K562 (cell line): ENCODE data around the gene PRCP. TPM values are rescaled to one million over a fixed set of nuclear protein-coding genes. Genes with fewer than 3 reads are reported as not detected.

Experiments used
- BCLAF1 ChIP-seq, 2 experiments: fragments of 450-650 bp in 1 of 2; IDR thresholded peaks; 2 replicates each; pipeline ENCODE4 v1.6.1; 2011 to 2017; ENCODE audit warnings: low read depth in 2 of 2, antibody characterized with exemption in 1 of 2, borderline replicate concordance in 1 of 2, low read length in 1 of 2, mild to moderate bottlenecking in 1 of 2, mixed read lengths in 1 of 2; ENCODE audit not compliant: control insufficient read depth in 1 of 2
- MGA ChIP-seq: fragments of 450-650 bp; IDR thresholded peaks from 2 replicates; pipeline ENCODE4 v1.6.1; 2016; ENCODE audit warnings: mild to moderate bottlenecking, moderate library complexity
- NFIX ChIP-seq: fragments of 250-450 bp; sonication (Bioruptor Pico); IDR thresholded peaks from 2 replicates; pipeline ENCODE4 v1.4.0; 2020; ENCODE audit warnings: low read depth, mild to moderate bottlenecking, moderate library complexity
- POLR2AphosphoS5 ChIP-seq: IDR thresholded peaks from 2 replicates; pipeline ENCODE4 v1.6.1; 2011; ENCODE audit warnings: mild to moderate bottlenecking, low read depth, low read length, moderate library complexity; ENCODE audit not compliant: control insufficient read depth, insufficient read depth
- SMARCA4 ChIP-seq: fragments of 450-650 bp; IDR thresholded peaks from 2 replicates; pipeline ENCODE4 v1.6.1; 2016
- SREBF1 ChIP-seq: fragments of 150-350 bp; IDR thresholded peaks from 2 replicates; pipeline ENCODE4 v1.6.1; 2014; ENCODE audit warnings: antibody characterized with exemption, low read depth, low read length, borderline replicate concordance
- TEAD2 ChIP-seq: fragments of 450-650 bp; IDR thresholded peaks from 2 replicates; pipeline ENCODE4 v1.6.1; 2016; ENCODE audit warnings: missing genetic modification characterization, control low read depth, missing compliant biosample characterization
- ZNF175 ChIP-seq: fragments of 200-800 bp; sonication (Bioruptor generic); IDR thresholded peaks from 2 replicates; pipeline ENCODE4 v1.6.1; 2016; ENCODE audit warnings: low read depth, mild to moderate bottlenecking, missing genetic modification characterization, missing compliant biosample characterization
- ZNF23 ChIP-seq: fragments of 250-450 bp; sonication (Bioruptor Pico); IDR thresholded peaks from 2 replicates; pipeline ENCODE4 v1.4.0; 2020; ENCODE audit warnings: mild to moderate bottlenecking
- ZNF263 ChIP-seq: sonication (generic); formaldehyde crosslinking; IDR thresholded peaks from 2 replicates; pipeline ENCODE4 v1.8.0; 2022; ENCODE audit warnings: mild to moderate bottlenecking, missing genetic modification reagents, borderline replicate concordance
- ZNF76 ChIP-seq: fragments of 250-450 bp; sonication (Bioruptor Pico); IDR thresholded peaks from 2 replicates; pipeline ENCODE4 v1.4.0; 2020; ENCODE audit warnings: mild to moderate bottlenecking, moderate library complexity, borderline replicate concordance
- polyA plus RNA-seq, 8 experiments: library from polyadenylated mRNA; depleted of rRNA in 4 of 8; stranded (reverse) in 5 of 8; unstranded in 3 of 8; fragments of >200 nt; fragmentation: Nextera tagmentation in 2 of 8; fragmentation: Illumina TruSeq in 1 of 8; extraction: Ambion mirVana in 2 of 8; extraction: Trizol in 1 of 8; gene quantifications; 2 replicates each; pipeline versions ENCODE4 v1.2.1 to v1.2.3, GENCODE V29; 2011 to 2014; ENCODE audit warnings: inconsistent platforms in 1 of 8, missing spikeins in 1 of 8
- total RNA-seq, 7 experiments: library from RNA; depleted of rRNA in 6 of 7; stranded (reverse); fragments of >200 nt in 6 of 7; fragmentation: Illumina TruSeq in 2 of 7; extraction: Trizol in 2 of 7; gene quantifications; 2 replicates each; pipeline versions ENCODE4 v1.2.1 to v1.2.3, GENCODE V29; 2011 to 2021; ENCODE audit warnings: low replicate concordance in 1 of 7

The PRCP gene
- total and polyA plus RNA-seq, 9 of the 15 experiments (the other 6 are each of a cell fraction or from before 2014, with no cell fraction given): 9.5 to 43.1 (median 23.2) TPM

- TF ChIP-seq MGA: peak; percentile 60; the same call in 1 of the 2 replicates
- TF ChIP-seq TEAD2 (tag): no peak
- peak; percentile 67; the same call in 1 of the 2 replicates for TF ChIP-seq POLR2AphosphoS5
- TF ChIP-seq SMARCA4: peak; percentile 73
- TF ChIP-seq SREBF1: no peak
- TF ChIP-seq NFIX: no peak
- TF ChIP-seq ZNF76 (CRISPR knock-in tag): no peak
- TF ChIP-seq BCLAF1 (IDR thresholded peaks at IDR 0.05; ENCODE audit: borderline replicate concordance in 1 of 2, control insufficient read depth in 1 of 2, low read depth in 2 of 2, low read length in 1 of 2): no peak
- TF ChIP-seq ZNF175: no peak
- TF ChIP-seq ZNF23 (CRISPR knock-in tag): no peak
- TF ChIP-seq ZNF263 (CRISPR knock-in tag): peak; percentile 34
These were observed at the start of gene PRCP (continued) for GRCh38 chr11:82900277-82901164.
